HG03520 (cell line): ENCODE data around the gene ADGRG4.

Experiments used
- ATAC-seq: cut with Tn5 transposase; IDR thresholded peaks from one replicate; pipeline ENCODE4 v1.9.1; 2021; ENCODE audit warnings: mild to moderate bottlenecking, moderate library complexity; ENCODE audit not compliant: unreplicated experiment

The ADGRG4 gene

DNA sequence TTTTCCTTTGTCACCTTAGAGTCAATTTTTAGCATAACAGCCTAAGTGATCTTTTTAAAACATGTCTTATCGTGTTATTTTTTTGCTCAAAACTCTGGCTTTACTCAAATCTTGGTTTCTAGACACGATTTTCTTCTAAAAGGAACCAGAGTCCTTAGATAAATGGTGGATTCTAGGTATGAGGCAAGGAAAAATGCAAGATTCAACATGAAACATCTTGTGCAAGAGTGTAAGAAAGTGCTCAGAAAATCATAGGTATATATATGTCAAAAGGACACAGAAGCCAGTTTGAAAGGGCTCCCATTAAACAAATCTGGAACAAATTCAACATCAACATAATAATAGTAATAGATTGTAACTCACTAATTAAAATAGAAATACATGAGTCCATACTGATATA lies 8.1 kb upstream of the ADGRG4 start:
- no peak for ATAC-seq

DNA sequence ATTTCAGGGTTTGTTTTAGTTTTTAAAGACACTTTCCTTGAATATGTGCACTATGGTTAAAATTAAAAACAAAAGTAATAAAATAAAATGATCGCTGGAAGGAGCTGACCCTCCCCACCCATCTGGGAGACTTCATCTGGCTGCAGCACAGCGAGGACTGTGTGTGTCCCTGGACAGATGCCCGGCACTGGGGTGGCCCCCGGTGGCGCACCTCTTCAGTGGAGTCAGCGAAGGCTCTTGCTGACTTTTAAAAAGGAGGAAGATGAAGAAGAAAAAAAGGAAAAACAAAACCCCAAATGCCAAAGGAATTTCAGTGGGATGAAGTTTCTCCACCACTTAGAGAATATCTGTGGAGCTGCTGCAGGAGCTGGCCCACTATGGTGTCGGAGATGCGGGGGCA lies 5.4 kb upstream of the ADGRG4 start:
- ATAC-seq: no peak

DNA sequence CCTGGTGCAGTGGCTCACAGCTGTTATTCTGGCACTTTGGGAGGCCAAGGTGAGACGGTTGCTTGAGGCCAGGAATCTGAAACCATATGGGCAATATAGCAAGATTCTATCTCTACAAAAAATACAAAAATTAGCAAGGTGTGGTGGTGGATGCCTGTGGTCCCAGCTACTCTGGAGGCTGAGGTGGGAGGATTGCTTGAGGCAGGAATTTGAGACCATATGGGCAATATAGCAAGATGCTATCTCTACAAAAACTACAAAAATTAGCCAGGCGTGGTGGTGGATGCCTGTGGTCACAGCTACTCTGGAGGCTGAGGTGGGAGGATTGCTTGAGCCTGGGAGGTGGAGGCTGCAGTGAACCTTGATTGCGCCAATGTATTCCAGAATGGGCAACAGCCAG lies 2.3 kb downstream of the ADGRG4 start:
- no peak for ATAC-seq

DNA sequence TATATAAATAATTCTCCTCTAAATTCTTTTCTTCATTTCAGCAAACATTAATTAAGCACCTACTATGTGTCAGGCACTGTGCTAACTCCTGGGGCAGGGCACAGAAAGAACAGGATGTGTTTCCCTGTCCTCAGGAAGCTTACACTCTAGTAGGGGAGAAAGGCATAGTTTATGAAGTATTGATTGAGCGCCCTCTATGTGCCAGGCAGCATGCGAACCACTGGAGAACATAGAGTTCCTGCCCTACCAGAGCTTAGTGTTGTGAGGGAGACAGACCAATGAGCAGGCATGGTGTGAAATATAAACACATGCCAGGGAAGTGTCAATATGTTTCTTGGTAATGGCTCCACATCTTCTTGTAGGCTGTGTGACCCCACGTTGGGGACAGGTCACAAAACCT lies 3.7 kb downstream of the ADGRG4 start:
- ATAC-seq: no peak

DNA sequence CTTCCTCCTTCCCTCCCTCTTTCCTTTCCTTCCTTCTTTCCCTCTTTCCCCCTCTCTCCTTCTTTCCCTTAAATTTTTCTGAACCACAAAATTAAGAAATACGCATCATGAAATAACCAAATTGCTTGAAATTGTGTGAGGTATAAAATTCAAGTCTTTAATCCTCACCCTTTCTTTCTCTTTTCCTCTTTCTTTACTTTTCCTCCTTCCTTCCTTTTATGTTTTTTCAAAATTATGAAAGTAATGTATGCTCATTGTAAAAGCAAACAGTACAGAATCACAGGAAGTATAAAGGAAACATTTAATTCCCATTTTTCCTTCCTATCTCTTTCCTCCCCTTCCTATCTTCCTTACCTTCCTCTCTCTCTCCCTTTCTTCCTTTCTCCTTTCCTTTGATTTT lies 5.4 kb downstream of the ADGRG4 start:
- no peak for ATAC-seq

DNA sequence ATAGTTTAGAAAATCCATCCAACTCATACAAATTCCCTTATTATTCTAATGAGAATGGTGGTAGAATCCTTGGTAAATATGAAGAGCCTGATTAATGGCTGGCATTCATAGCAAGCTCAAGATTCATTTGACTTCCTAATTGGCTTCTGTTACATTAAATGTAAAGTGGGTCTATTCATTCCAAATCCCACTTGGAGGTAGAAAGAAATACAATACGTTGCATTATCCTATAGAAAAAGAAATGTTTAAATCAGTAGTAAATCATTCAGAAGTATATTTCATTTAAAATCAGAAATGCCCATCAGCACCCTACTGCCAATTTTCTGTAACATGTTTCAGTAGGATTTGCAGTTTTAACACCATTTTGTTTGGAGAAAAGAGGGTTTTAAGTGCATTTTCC lies 6.7 kb downstream of the ADGRG4 start:
- no peak for ATAC-seq

DNA sequence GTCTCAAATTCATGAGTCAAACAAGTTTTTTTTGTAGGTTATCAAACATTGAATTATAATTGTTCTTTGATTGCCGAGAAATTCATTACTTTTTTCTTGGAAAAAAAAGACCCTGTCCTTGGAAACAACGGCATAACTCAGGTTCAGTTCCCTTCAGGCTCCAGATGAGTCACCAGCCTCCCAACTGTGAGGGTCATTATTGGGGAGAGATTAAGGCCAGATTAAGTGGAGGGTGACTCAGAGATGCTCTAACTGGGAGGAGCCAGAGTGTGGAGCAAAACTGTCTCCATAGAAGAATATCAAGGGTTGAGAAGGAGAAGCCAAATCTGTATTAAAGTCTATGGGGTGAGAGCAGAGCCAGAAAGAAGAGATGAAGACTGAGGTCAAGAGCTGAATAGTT lies 9.6 kb downstream of the ADGRG4 start:
- ATAC-seq: no peak

DNA sequence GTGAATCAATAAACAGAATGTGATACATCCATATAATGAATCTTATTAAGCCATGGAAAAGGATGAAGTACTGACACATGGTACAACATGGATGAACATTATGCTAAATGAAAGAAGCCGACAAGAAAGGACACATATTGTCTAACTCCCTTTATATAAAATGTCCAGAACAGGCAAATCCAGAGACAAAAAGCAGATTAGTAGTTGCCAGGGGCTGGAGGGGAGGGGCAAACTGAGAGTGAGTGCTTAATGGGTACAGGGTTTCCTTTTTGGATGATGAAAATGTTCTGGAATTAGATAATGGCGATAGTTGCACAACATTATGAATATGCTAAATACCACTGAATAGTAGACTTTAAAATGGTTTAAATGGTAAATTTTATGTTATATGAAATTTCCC lies 17.4 kb downstream of the ADGRG4 start:
- ATAC-seq: no peak

DNA sequence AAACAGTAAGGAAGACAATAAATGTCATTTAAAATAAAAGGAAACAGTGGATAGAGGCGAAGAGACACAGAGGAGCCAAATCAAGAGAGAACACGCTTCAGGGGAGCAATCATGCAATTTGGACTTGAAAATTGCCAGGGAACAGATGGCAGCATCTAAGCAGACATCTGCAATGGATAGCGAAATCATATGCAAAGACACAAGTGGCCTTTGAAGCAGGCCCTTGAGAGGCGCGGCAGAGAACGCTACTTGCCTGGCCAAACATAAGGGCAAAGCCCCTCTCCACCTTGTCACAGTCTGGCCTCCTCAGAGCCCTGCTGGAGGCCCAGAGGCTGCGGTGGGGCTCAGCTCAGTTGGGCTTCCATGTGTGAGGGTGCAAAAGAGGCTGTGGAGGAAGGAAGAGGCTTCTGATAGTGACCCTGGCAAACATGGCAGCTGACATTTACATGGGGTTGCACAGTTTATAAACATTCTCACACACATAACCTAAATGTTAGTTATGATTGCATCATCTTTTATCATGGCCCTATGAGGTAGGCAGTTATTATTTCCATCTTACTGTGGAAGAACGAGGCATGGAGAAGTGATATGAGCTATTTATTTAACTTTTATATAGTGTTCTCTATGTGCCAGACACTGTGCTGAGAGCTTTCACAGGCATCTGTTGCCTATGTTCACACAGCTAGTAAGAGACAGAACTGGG lies 18.3 kb downstream of the ADGRG4 start:
- ATAC-seq: no peak

DNA sequence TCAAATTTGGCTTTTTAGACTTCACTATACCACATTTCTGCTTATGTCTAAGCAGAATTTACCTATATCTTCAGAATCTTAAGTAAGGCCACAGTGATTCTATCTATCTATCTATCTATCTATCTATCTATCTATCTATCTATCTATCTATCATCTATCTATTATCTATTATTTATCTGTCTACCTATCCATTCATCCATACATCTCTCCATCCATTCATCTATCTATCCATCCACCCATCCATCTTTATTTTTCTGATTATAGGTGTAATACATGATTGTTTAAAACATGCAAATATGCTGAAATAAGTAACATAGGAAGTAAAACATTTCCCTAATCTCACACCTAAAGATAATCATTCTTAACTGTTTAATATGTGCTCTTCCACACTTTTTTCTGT lies 18.8 kb downstream of the ADGRG4 start:
- no peak for ATAC-seq

DNA sequence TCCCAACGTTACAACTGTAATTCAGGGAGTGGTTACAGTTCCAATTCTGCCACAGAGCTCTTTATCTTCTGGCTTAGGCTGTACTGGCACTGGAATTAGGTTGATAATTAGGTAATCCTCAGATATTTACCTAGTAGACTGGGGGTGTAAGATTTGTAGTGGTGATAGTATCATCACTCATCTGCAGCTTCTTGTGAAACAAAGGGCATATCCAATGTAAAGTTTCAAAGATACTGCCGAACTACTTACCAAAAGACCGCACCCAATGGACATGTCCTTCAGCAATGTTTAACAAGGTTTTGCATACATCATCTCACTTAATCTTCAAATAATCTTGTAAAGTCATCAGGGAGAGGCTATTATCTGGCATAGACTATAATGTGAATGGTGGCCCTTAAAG lies 20.8 kb downstream of the ADGRG4 start:
- no peak for ATAC-seq

DNA sequence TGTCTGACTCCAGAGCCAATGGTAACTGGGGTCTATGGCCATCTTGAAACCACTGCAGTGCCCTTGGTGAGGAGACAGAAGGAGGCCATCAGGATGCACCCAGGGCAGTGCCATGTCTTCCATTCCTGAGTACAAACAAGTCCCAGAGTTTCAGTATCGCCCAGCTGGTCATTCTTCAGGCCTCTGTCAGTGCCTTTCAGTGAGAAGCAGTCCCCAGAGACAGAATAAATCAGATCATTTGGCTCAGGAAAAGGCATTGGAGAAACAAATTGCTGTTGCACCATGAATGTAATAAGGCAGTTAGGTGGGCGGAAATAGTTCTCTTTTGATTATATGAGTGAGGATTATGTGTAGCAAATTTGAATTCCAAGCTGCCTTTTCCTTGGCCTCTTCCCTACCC lies 21.3 kb downstream of the ADGRG4 start:
- no peak for ATAC-seq

DNA sequence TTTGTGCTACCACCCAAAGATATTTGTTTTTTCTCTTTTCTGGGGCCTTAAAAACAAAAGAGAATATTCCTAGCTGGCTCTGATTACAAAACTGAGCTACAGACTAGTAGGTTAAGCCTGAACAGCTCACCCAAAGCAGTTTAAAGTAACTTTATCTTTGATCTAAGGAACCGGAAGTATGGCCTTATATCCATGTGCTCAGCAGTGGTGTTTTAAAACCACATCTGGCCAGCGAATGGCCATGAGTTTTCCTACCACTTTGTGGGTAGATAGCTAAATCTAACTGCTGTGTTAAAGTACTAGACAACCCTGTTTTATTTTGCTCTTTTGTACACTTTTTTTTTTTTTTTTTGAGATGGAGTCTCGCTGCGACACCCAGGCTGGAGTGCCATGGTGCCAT lies 24.6 kb downstream of the ADGRG4 start:
- no peak for ATAC-seq

DNA sequence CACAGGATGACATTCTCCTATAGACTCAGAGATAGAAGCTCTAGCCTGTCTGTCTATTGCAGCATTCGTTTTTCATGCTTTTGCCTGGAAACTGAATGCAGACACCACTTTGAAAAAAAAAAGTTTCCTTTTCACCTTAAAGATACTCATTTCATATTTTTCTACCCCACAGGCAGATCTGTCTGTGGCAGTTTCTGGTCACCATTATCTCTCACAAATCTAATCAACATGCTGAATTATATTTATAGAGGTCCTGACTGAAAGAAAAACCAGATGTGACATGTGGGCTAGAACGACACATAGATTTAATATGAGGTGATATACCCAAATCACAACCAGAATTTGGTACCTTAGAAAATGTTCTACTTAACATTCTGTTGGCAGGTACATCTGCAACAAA lies 28.2 kb downstream of the ADGRG4 start:
- ATAC-seq: no peak

DNA sequence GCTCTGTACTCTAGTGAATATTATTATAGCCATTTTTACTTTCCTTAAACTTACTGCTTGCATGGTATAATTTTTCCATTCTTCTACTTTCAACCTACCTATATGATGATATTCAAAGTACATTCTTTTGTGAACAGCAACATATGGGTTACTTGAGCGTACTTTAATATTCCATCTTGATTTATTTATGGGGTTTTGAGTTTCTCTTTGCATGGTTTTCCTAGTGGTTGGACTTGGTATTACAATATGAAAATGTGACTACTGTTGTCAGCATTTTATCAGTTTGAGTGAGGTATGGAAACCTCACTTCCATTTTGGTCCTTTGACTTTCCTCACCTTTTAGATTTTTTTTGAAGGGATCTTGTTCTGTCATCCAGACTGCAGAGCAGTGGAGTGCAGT lies 35.9 kb downstream of the ADGRG4 start:
- ATAC-seq: no peak

DNA sequence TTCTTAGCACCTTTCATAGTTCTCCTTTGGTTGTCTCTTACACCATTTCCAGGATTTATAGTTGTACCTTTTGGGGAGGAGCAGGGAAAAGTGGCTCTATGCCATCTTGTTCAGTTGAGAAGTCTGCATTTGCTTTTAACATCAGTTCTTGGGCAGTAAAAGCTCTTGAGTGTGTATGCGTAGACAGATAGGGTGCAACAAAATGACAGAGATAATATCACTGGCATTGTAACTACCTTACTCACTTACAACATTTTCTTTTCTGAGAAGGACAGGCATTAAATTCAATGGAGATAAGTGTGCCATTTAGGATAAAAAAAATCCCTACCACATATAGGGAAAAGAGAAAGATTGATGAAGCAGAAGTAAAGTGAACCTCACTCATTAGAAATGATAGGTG lies 38.9 kb downstream of the ADGRG4 start:
- no peak for ATAC-seq

DNA sequence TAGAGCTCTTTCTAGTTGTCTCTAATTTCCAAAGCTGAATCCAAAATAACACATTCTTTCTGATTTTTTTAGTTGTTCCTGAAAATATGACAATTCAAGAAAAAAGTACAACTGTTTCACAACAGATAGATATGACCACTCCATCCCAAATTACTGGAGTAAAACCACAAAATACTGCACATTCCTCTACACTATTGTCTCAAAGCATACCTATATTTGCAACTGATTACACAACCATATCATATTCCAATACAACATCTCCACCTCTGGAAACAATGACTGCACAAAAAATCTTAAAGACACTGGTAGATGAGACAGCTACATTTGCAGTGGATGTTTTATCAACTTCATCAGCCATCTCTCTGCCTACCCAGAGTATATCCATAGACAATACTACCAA lies 43.6 kb downstream of the ADGRG4 start:
- no peak for ATAC-seq

DNA sequence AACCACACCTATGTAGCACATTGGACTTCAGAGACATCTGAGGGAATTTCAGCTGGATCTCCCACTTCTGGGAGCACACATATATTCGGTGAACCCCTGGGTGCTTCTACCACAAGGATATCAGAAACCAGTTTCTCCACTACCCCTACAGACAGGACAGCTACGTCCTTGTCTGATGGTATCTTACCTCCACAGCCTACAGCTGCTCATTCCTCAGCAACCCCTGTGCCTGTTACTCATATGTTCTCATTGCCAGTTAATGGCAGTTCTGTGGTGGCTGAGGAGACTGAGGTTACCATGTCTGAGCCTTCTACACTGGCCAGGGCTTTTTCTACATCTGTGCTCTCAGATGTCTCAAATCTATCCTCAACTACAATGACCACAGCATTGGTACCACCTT lies 45.7 kb downstream of the ADGRG4 start:
- ATAC-seq: no peak

DNA sequence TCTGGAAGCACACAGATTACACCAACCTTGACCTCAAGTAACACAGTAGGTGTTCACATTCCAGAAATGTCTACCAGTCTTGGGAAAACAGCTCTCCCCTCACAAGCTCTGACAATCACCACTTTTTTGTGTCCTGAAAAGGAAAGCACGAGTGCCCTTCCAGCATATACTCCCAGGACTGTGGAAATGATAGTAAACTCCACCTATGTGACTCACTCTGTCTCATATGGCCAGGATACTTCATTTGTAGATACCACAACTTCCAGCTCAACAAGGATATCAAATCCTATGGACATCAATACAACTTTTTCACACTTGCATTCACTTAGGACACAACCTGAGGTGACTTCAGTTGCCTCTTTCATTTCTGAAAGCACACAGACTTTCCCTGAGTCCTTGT lies 46.9 kb downstream of the ADGRG4 start:
- no peak for ATAC-seq

DNA sequence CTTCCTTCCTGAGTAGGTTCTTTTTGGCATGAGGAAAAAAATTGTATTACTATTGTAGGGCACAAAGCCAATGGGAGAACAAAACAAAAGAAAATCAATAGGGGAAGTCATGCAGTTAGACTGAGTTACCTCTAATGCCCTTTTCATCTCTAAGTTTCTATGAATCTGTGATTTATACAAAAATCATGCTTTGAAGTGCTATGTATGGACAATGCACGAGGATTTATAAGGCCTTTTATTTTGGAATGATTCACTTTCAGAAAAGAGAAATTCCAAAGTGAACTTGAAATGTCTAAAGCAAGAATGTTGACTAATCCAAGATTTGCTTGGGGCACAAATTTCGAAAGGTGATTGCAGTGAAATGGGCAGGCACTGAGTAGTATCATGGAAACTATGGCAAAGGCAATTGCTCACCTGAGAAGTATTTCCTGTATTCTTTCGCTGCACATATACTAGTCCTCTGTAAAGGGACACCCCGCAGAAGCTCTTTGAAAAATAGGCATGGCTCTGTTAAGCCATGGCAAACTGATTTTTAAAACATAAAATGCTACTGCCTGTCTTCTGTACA lies 52.8 kb downstream of the ADGRG4 start:
- ATAC-seq: no peak

DNA sequence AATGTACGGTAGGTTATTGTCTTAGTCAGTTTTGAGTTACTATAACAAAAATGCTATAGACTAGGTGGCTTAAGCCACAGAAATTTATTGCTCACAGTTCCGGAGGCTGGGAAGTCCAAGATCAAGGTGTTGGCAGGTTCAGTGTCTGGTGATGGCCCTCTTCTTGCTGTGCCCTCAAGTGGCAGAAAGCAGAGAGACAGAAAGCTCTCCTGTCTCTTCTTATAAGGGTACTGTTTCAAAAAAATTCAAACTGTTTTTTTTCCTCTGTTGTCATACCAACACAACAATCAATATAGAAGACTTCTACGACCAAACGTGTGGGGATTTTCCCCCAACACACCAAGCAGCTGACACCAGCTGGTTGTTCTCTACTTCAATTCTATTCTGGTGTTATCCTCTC lies 53.4 kb downstream of the ADGRG4 start:
- no peak for ATAC-seq

DNA sequence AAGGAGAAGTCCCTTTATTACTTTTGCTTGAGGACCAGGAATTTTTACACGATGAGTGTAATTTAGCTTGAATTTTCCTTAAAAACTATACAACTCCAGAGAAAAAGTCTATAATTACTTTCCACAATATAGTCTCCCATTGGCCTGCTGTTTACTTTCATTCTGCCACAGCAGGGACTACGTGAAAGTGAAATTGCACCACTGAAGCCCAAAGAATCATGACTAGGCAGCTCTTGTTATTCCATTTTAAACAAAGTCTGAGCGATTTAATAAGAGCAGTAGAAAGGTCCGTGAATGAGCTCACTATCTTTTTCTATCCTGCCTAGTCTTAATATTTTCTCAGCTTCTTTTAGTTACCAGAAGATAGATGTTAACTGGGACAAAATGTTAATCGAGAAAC lies 68.6 kb downstream of the ADGRG4 start:
- no peak for ATAC-seq

DNA sequence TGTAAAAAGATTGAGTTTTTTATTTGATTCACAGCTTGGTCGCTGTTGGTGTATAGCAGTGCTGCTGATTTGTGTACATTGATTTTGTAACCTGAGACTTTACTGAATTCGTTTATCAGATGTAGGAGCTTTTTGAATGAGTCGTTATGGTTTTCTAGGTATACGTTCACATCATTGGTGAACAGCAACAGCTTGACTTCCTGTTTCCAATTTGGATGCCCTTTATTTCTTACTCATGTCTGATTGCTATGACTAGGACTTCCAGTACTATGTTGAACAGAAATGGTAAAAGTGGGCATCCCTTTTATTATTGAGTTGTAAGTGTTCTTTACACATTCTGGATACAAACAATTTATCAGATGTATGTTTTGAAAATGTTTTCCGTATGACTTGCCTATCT lies 76.0 kb downstream of the ADGRG4 start:
- ATAC-seq: no peak
